Epithelial cell of proximal tubule (primary cell): ENCODE measurements around the gene EIPR1. TPM values are rescaled to one million over a fixed set of nuclear protein-coding genes. Genes with fewer than 3 reads are reported as not detected.

Source experiments
- DNase-seq: peaks from one replicate; pipeline ENCODE4 v3.0.0-alpha.2; 2011; ENCODE audit warnings: low read depth
- H3K4me3 ChIP-seq: 2 replicates; pipeline ENCODE4 v1.5.1; 2011; ENCODE audit warnings: low read depth, mild to moderate bottlenecking, low read length
- CTCF ChIP-seq: conservative IDR thresholded peaks from 2 replicates; pipeline ENCODE4 v1.5.1; 2012; ENCODE audit warnings: low read depth, mild to moderate bottlenecking, low read length
- total RNA-seq: library from RNA; depleted of rRNA; stranded (reverse); fragments of >200 nt; gene quantifications from 2 replicates; pipeline ENCODE4 v1.2.3, GENCODE V29; 2015

EIPR1 gene
- total RNA-seq, 1 donor from 2014 or later, result 43.9 TPM

GRCh38 chr2:3325458-3326181, 52.0 kb downstream of the EIPR1 start:
- no peak for TF ChIP-seq CTCF
- no peak overlapping the region for H3K4me3 ChIP-seq
- no peak for DNase-seq

GRCh38 chr2:3324404-3325281, 53.0 kb downstream of the EIPR1 start:
- H3K4me3 ChIP-seq, result no peak overlapping the region
- DNase-seq, result no peak
- TF ChIP-seq CTCF, result no peak

GRCh38 chr2:3324036-3324386, 53.6 kb downstream of the EIPR1 start:
- no peak overlapping the region for H3K4me3 ChIP-seq
- DNase-seq, result no peak
- no peak for TF ChIP-seq CTCF

GRCh38 chr2:3323360-3324035, 54.1 kb downstream of the EIPR1 start:
- no peak overlapping the region for H3K4me3 ChIP-seq
- DNase-seq, result no peak
- no peak for TF ChIP-seq CTCF

- no peak for TF ChIP-seq CTCF
- DNase-seq, result no peak
Measured at GRCh38 chr2:3322311-3322970, 55.2 kb downstream of the EIPR1 start.

GRCh38 chr2:3321825-3322224, 55.8 kb downstream of the EIPR1 start:
- no peak for DNase-seq
- no peak for TF ChIP-seq CTCF
- no peak overlapping the region for H3K4me3 ChIP-seq

More at GRCh38 chr2:3322311-3322970, 55.2 kb downstream of the EIPR1 start:
- H3K4me3 ChIP-seq, result no peak overlapping the region
